ENCODE data around the gene CARD11.

DNA sequence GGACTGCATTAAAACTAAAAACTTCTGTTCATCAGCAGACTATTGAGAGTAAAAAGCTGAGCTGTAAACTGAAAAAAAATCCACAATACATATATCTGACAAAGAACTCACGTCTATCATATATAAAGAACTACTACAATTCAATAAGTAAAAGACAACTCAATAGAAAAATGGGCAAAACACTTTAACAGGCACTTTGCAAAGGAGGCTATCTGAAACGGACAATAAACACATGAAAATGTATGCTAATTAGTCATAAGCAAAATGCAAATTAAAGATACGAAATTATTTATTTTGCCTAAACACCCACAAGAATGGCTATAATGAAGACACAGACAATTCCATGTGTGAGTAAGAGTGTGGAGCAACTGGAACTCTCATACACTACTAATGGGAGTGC lies 18.1 kb downstream of the CARD11 start:
- TF ChIP-seq POLR2A (IDR thresholded peaks at IDR 0.05) = no peak
- TF ChIP-seq, protein P1, sequence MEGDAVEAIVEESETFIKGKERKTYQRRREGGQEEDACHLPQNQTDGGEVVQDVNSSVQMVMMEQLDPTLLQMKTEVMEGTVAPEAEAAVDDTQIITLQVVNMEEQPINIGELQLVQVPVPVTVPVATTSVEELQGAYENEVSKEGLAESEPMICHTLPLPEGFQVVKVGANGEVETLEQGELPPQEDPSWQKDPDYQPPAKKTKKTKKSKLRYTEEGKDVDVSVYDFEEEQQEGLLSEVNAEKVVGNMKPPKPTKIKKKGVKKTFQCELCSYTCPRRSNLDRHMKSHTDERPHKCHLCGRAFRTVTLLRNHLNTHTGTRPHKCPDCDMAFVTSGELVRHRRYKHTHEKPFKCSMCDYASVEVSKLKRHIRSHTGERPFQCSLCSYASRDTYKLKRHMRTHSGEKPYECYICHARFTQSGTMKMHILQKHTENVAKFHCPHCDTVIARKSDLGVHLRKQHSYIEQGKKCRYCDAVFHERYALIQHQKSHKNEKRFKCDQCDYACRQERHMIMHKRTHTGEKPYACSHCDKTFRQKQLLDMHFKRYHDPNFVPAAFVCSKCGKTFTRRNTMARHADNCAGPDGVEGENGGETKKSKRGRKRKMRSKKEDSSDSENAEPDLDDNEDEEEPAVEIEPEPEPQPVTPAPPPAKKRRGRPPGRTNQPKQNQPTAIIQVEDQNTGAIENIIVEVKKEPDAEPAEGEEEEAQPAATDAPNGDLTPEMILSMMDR (IDR thresholded peaks at IDR 0.05) = no peak

All from ovary (tissue), 3 donors.